Neuronal stem cell (in vitro differentiated cells): ENCODE results near the gene B4GALT5.
"Not testable (repeated sequence)": the region's sequence is repeated elsewhere in the genome, so short reads cannot be mapped to it uniquely, and the experiment has no call there.

ENCODE experiments used
- DNase-seq: peaks from one replicate; pipeline ENCODE4 v3.0.0-alpha.2; 2013; ENCODE audit warnings: low spot score
- H2AFZ ChIP-seq: one replicate; pipeline ENCODE4 v1.6.1; 2013; ENCODE audit warnings: mild to moderate bottlenecking, low read length, inconsistent platforms
- H2AK5ac ChIP-seq: 2 replicates; pipeline ENCODE4 v1.6.1; 2013; ENCODE audit warnings: low read depth, mild to moderate bottlenecking, inconsistent platforms, low read length, moderate library complexity, mixed read lengths
- H2BK120ac ChIP-seq: 2 replicates; pipeline ENCODE4 v1.6.1; 2013; ENCODE audit warnings: low read depth, mild to moderate bottlenecking, inconsistent platforms, low read length, moderate library complexity, mixed read lengths
- H2BK12ac ChIP-seq: one replicate; pipeline ENCODE4 v1.6.1; 2013; ENCODE audit warnings: low read length, inconsistent platforms
- H2BK15ac ChIP-seq: 2 replicates; pipeline ENCODE4 v1.6.1; 2013; ENCODE audit warnings: mild to moderate bottlenecking, low read length, inconsistent platforms, mixed read lengths
- H2BK5ac ChIP-seq: one replicate; pipeline ENCODE4 v1.6.1; 2013; ENCODE audit warnings: inconsistent platforms, mild to moderate bottlenecking, low read length, moderate library complexity
- H3K14ac ChIP-seq: one replicate; pipeline ENCODE4 v1.6.1; 2013; ENCODE audit warnings: low read length, inconsistent platforms
- H3K18ac ChIP-seq: 2 replicates; pipeline ENCODE4 v1.6.1; 2013; ENCODE audit warnings: low read length, inconsistent platforms
- H3K23ac ChIP-seq: 2 replicates; pipeline ENCODE4 v1.6.1; 2013; ENCODE audit warnings: low read depth, mild to moderate bottlenecking, mixed read lengths, low read length, inconsistent platforms; ENCODE audit not compliant: poor library complexity
- H3K27ac ChIP-seq: replicated peaks from 3 replicates; pipeline ENCODE4 v1.5.1; 2013; ENCODE audit warnings: low read length, inconsistent platforms
- H3K27me3 ChIP-seq, 3 experiments: 2 replicates each; pipeline ENCODE4 v1.6.1; 2013; ENCODE audit warnings: low read length in 3 of 3, mild to moderate bottlenecking in 2 of 3, inconsistent platforms in 1 of 3, low read depth in 1 of 3, mixed read lengths in 1 of 3, moderate library complexity in 1 of 3; ENCODE audit not compliant: control insufficient read depth in 3 of 3, insufficient read depth in 3 of 3
- H3K36me3 ChIP-seq, 2 donors: replicated peaks in 1 of 2; 2 replicates each; pipeline ENCODE4 v1.6.1; 2013; ENCODE audit warnings: low read length in 2 of 2; ENCODE audit not compliant: control insufficient read depth in 2 of 2, insufficient read depth in 2 of 2
- H3K4ac ChIP-seq: 2 replicates; pipeline ENCODE4 v1.6.1; 2013; ENCODE audit warnings: inconsistent platforms, mild to moderate bottlenecking, low read length, moderate library complexity
- H3K4me1 ChIP-seq, 2 donors: 1 replicate in 1 of 2; 2 replicates in 1 of 2; pipeline ENCODE4 v1.6.1; 2013; ENCODE audit warnings: low read length in 2 of 2, low read depth in 1 of 2; ENCODE audit not compliant: control insufficient read depth in 2 of 2, insufficient read depth in 1 of 2
- H3K4me2 ChIP-seq: one replicate; pipeline ENCODE4 v1.6.1; 2013; ENCODE audit warnings: mild to moderate bottlenecking, low read length, inconsistent platforms; ENCODE audit not compliant: insufficient read depth, poor library complexity, severe bottlenecking
- H3K4me3 ChIP-seq, 2 donors: 2 replicates each; pipeline ENCODE4 v1.5.1; 2013; ENCODE audit warnings: low read length in 2 of 2, mild to moderate bottlenecking in 2 of 2, inconsistent platforms in 1 of 2, moderate library complexity in 1 of 2
- H3K79me1 ChIP-seq: one replicate; pipeline ENCODE4 v1.6.1; 2013; ENCODE audit warnings: low read depth, mild to moderate bottlenecking, inconsistent platforms, low read length, moderate library complexity
- H3K9ac ChIP-seq: one replicate; pipeline ENCODE4 v1.6.1; 2013; ENCODE audit warnings: mild to moderate bottlenecking, low read depth, low read length, inconsistent platforms; ENCODE audit not compliant: poor library complexity
- H3K9me3 ChIP-seq, 2 donors: replicated peaks in 1 of 2; 2 replicates each; pipeline versions ENCODE3 to v1.6.1; 2013; ENCODE audit warnings: low read length in 2 of 2, mild to moderate bottlenecking in 2 of 2, inconsistent platforms in 1 of 2, low read depth in 1 of 2, mixed read lengths in 1 of 2, moderate library complexity in 1 of 2; ENCODE audit not compliant: control insufficient read depth in 2 of 2, insufficient read depth in 1 of 2
- H4K8ac ChIP-seq: one replicate; pipeline ENCODE4 v1.6.1; 2013; ENCODE audit warnings: low read depth, mild to moderate bottlenecking, inconsistent platforms, low read length, moderate library complexity
- H4K91ac ChIP-seq: one replicate; pipeline ENCODE4 v1.6.1; 2013; ENCODE audit warnings: low read length, low read depth, mild to moderate bottlenecking, inconsistent platforms; ENCODE audit not compliant: poor library complexity
- WGBS, 2 donors: extraction: QIAGEN DNeasy Blood & Tissue Kit; methylation state at CpG; one replicate each; pipeline ENCODE4 v1.1.7; 2013; ENCODE audit warnings: missing lambda C conversion rate in 2 of 2, mixed read lengths in 1 of 2; ENCODE audit not compliant: insufficient read length in 2 of 2, insufficient replicate concordance in 1 of 2; ENCODE audit errors: extremely low coverage in 2 of 2; 5-methylcytosine and 5-hydroxymethylcytosine counted together

The B4GALT5 gene

GRCh38 chr20:49629606-49630005, 84.1 kb downstream of the B4GALT5 start:
- Histone ChIP-seq H2BK12ac (no peak overlapping the region), H3K4me1 (peaks cover 14 to 24% of the 10 kb centered on the region in 2 donors), H3K9ac (no peak overlapping the region), H3K14ac (no peak overlapping the region), H4K8ac (no peak overlapping the region), H2AFZ (no peak overlapping the region), H3K36me3 (peaks cover 0 to 25% of the 10 kb centered on the region in 2 donors), H3K18ac (no peak overlapping the region), H4K91ac (no peak overlapping the region), H3K27ac (no peak overlapping the region), H2AK5ac (no peak overlapping the region), H3K9me3 (peaks cover 0 to 12% of the 10 kb centered on the region in 2 donors), H3K4me2 (no peak overlapping the region), H2BK5ac (no peak overlapping the region), H3K4ac (no peak overlapping the region), H3K79me1 (no peaks in the 10 kb centered on the region), H3K4me3 (no peak overlapping the region), H2BK120ac (no peak overlapping the region), H3K27me3 (no peaks in the 10 kb centered on the region), H3K23ac (no peak overlapping the region), H2BK15ac (no peak overlapping the region)
- no peak for DNase-seq
- no CpG with 5 or more reads among the region's 1 CpG for WGBS, 2 donors

GRCh38 chr20:49628280-49628679, 85.4 kb downstream of the B4GALT5 start:
- H3K27ac ChIP-seq, H3K18ac ChIP-seq, H3K4me3 ChIP-seq, H2BK5ac ChIP-seq, H3K27me3 ChIP-seq, H3K4me2 ChIP-seq, H4K8ac ChIP-seq, H3K14ac ChIP-seq, H4K91ac ChIP-seq, H2BK12ac ChIP-seq, H3K9ac ChIP-seq, H2BK15ac ChIP-seq, H2AK5ac ChIP-seq, H3K23ac ChIP-seq, H2BK120ac ChIP-seq, DNase-seq, H3K4ac ChIP-seq, H3K79me1 ChIP-seq, H2AFZ ChIP-seq: not testable (repeated sequence)
- H3K36me3 ChIP-seq: peaks cover 0 to 12% of the 10 kb centered on the region in 2 donors
- H3K4me1 ChIP-seq: peaks cover 4 to 17% of the 10 kb centered on the region in 2 donors
- no CpG with 5 or more reads among the region's 3 CpGs for WGBS, 2 donors
- H3K9me3 ChIP-seq: peaks cover 0 to 12% of the 10 kb centered on the region in 2 donors

GRCh38 chr20:49627329-49627761, 86.3 kb downstream of the B4GALT5 start:
- H3K4me2 ChIP-seq: no peak overlapping the region
- H3K36me3 ChIP-seq: peaks cover 0 to 3% of the 10 kb centered on the region in 2 donors
- no peak for DNase-seq
- H3K79me1 ChIP-seq: no peaks in the 10 kb centered on the region
- H3K4me3 ChIP-seq: no peak overlapping the region
- no peak overlapping the region for H2BK120ac ChIP-seq
- H3K23ac ChIP-seq: no peak overlapping the region
- no peak overlapping the region for H4K91ac ChIP-seq
- no peak overlapping the region for H2BK5ac ChIP-seq
- H3K4ac ChIP-seq: no peak overlapping the region
- H2AK5ac ChIP-seq: no peak overlapping the region
- peaks cover 0 to 10% of the 10 kb centered on the region in 2 donors for H3K4me1 ChIP-seq
- no peak overlapping the region for H3K27ac ChIP-seq
- no peak overlapping the region for H2AFZ ChIP-seq
- no CpG with 5 or more reads among the region's 6 CpGs for WGBS, 2 donors
- H3K27me3 ChIP-seq: no peaks in the 10 kb centered on the region
- H2BK12ac ChIP-seq: peak overlapping the region; percentile 63
- H4K8ac ChIP-seq: no peak overlapping the region
- H3K9ac ChIP-seq: no peak overlapping the region
- H3K18ac ChIP-seq: no peak overlapping the region
- H3K14ac ChIP-seq: no peak overlapping the region
- H2BK15ac ChIP-seq: no peak overlapping the region
- H3K9me3 ChIP-seq: peaks cover 0 to 15% of the 10 kb centered on the region in 2 donors

GRCh38 chr20:49624988-49625387, 88.7 kb downstream of the B4GALT5 start:
- not testable (repeated sequence) for H2BK120ac ChIP-seq, H3K4me2 ChIP-seq, H3K9ac ChIP-seq, H3K23ac ChIP-seq, H3K79me1 ChIP-seq, H2BK5ac ChIP-seq, H4K8ac ChIP-seq, H3K27ac ChIP-seq, H2AFZ ChIP-seq, H3K4ac ChIP-seq, H3K36me3 ChIP-seq, H3K4me3 ChIP-seq, H3K4me1 ChIP-seq, H2BK15ac ChIP-seq, H4K91ac ChIP-seq, H2AK5ac ChIP-seq, H2BK12ac ChIP-seq, H3K18ac ChIP-seq, H3K27me3 ChIP-seq, H3K14ac ChIP-seq, DNase-seq
- no CpG with 5 or more reads among the region's 10 CpGs for WGBS, 2 donors
- H3K9me3 ChIP-seq: peaks cover 5 to 24% of the 10 kb centered on the region in 2 donors
